Suprapubic skin (tissue), 3 donors: ENCODE data around the gene DNM3.

Experiments
- CTCF ChIP-seq, 2 donors: fragments of 200-600 bp in 1 of 2; fragments of 450-650 bp in 1 of 2; sonication (generic) in 1 of 2; IDR thresholded peaks; one replicate each; pipeline ENCODE4 v1.5.1; 2016 to 2019; ENCODE audit warnings: antibody characterized with exemption in 2 of 2, mild to moderate bottlenecking in 1 of 2, moderate library complexity in 1 of 2
- EP300 ChIP-seq: sonication (generic); formaldehyde crosslinking; IDR thresholded peaks from one replicate; pipeline ENCODE4 v1.6.1; 2017; ENCODE audit warnings: antibody characterized with exemption
- POLR2A ChIP-seq, 2 donors: fragments of 450-650 bp; IDR thresholded peaks; one replicate each; pipeline ENCODE4 v1.6.1; 2017; ENCODE audit warnings: antibody characterized with exemption in 2 of 2, mild to moderate bottlenecking in 2 of 2, moderate library complexity in 2 of 2

GRCh38 chr1:171799166-171799565 is 42.1 kb upstream of the DNM3 start:
- TF ChIP-seq CTCF (IDR thresholded peaks at IDR 0.05) (no peak), EP300 (no peak), POLR2A (IDR thresholded peaks at IDR 0.05) (no peak)
